Muscle of arm (tissue), 14 donors: ENCODE measurements around the gene ELMO2. TPM values are rescaled to one million over a fixed set of nuclear protein-coding genes. Genes with fewer than 3 reads are reported as not detected.

Experiments
- DNase-seq: peaks from one replicate; pipeline ENCODE4 v3.0.0-alpha.2; 2013
- long read RNA-seq, 11 donors: transcript quantifications; one replicate each; lab custom pipeline, GENCODE V29; 2026
- polyA plus RNA-seq, 12 donors: library from polyadenylated mRNA; unstranded; fragments of 120-200 nt; gene quantifications; one replicate each; pipeline ENCODE4 v1.2.1, GENCODE V29; 2013; ENCODE audit not compliant: insufficient read length in 12 of 12

Gene ELMO2, protein sequence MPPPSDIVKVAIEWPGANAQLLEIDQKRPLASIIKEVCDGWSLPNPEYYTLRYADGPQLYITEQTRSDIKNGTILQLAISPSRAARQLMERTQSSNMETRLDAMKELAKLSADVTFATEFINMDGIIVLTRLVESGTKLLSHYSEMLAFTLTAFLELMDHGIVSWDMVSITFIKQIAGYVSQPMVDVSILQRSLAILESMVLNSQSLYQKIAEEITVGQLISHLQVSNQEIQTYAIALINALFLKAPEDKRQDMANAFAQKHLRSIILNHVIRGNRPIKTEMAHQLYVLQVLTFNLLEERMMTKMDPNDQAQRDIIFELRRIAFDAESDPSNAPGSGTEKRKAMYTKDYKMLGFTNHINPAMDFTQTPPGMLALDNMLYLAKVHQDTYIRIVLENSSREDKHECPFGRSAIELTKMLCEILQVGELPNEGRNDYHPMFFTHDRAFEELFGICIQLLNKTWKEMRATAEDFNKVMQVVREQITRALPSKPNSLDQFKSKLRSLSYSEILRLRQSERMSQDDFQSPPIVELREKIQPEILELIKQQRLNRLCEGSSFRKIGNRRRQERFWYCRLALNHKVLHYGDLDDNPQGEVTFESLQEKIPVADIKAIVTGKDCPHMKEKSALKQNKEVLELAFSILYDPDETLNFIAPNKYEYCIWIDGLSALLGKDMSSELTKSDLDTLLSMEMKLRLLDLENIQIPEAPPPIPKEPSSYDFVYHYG
- polyA plus RNA-seq: 10 to 100 TPM in 11 of 12 donors, not detected in 1; 38.0 to 66.0 (median 43.7) TPM
- long read RNA-seq, donor 1, partial matches to known transcripts: 0 of 4 reads
- long read RNA-seq, donor 1, other reads (novel, unspliced or antisense): 0 of 4 reads
- long read RNA-seq, donor 2, partial matches to known transcripts: 0 of 11 reads
- long read RNA-seq, donor 2, other reads (novel, unspliced or antisense): 7 of 11 reads
- long read RNA-seq, donor 3: 0 reads
- long read RNA-seq, donor 4, partial matches to known transcripts: 0 of 1 reads
- long read RNA-seq, donor 4, other reads (novel, unspliced or antisense): 0 of 1 reads
- long read RNA-seq, donor 5, partial matches to known transcripts: 5 of 5 reads
- long read RNA-seq, donor 5, other reads (novel, unspliced or antisense): 0 of 5 reads
- long read RNA-seq, donor 6: 0 reads
- long read RNA-seq, donor 7, partial matches to known transcripts: 0 of 1 reads
- long read RNA-seq, donor 7, other reads (novel, unspliced or antisense): 0 of 1 reads
- long read RNA-seq, donor 8, partial matches to known transcripts: 5 of 5 reads
- long read RNA-seq, donor 8, other reads (novel, unspliced or antisense): 0 of 5 reads
- long read RNA-seq, donor 9, partial matches to known transcripts: 0 of 1 reads
- long read RNA-seq, donor 9, other reads (novel, unspliced or antisense): 0 of 1 reads
- long read RNA-seq, donor 10: 0 reads
- long read RNA-seq, donor 11, partial matches to known transcripts: 0 of 1 reads
- long read RNA-seq, donor 11, other reads (novel, unspliced or antisense): 0 of 1 reads

DNA sequence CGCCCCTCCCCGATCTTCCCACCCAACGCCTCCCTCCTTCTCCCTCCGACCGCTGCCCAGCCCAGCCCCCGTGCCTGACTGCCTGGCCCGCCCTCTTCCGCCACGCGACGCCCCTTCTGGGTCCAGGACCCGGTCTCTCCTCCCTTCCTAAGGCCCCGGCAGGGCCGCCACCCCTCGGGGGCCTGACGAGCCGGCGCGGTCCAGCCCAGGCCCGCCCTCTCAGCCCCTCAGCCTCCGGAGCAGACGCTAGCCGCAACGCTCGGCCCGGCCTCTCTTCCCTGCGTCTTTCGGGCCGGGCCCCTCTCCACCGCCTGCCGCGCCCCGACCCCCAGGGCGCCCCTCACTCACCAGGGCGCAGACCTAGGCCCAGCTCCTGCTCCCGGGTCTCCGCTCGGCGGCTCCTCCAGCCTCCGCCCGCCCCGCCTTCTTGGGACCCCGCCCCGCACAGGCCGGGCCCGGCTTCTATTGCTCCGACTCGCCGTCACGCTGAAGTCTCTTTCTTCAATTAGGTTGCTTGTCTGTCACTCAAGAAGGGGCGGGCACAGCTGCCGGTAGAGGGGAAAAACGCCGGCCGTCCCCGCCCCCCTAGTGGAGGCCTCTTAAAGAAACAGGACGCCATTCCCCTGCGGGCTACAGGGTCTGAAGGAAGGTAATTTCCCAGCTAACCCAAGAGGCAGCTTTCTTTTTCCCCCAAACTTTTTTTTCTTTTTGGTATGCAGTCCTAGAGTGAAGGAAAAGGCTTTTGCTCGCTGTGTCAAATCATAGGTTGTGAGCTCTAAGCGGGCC lies at the start of gene ELMO2:
Gene ELMO2 (minus strand): TSS at position 416 of the 786 bp plus-strand sequence. CDS start 12,133 bp downstream, outside the sequence.
- peak; percentile 95 for DNase-seq

DNA sequence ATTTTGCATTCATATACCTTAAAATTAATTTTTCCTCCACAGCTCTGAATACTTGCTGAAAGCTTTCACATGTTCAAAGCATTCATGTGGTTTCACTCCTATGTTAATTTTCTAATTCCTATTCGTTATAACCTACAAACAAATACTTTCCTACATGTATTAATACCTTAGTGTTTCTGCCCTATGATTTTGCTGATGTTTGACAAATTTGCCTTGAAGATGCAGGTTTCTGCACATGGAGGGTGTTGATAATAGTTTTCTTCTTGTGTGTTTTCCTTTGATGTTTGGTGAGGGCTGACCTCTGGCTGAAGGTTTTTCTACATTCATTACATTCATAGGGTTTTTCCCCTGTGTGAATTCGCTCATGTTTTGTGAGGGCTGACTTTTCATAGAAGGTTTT lies 49.3 kb upstream of the ELMO2 start:
- no peak for DNase-seq

DNA sequence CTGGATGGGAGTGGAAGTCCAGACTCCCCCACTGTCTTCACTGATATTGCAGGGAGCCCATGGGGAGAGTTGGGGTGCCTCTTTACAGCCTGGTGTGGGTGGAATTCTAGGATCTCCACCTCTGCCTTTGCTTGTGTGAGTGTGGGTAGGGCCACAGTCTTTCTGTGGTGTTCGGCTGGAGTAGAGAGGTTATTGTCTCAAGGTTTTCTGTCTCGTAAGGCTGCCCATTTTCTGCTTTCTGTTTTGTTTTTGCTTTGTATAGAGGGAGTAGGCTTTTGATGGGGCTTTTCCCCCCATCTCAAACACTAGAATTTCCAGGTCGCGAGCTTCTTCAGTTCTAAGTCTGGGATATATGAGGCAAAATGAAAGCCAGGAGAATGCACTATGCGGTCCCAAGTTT lies 40.4 kb upstream of the ELMO2 start:
- no peak for DNase-seq

DNA sequence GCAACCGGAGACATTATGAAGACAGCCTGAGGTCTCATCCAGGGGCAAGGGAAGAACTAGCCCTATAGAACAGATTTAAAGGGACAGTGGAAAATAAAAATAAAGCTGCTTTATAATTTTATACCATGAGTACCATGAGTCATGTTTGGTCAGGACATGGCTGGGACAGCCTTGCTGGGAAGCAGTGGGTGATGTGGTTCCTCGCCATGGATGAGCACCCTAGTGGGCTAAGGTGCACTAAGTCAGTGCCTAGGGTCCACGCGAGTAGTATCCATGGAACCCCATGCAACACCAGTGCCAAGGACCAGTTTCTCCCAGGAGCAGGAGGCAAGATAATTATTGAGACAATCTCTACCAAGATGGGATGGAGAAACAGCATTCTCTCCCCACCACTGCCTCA lies 33.4 kb upstream of the ELMO2 start:
- no peak for DNase-seq

DNA sequence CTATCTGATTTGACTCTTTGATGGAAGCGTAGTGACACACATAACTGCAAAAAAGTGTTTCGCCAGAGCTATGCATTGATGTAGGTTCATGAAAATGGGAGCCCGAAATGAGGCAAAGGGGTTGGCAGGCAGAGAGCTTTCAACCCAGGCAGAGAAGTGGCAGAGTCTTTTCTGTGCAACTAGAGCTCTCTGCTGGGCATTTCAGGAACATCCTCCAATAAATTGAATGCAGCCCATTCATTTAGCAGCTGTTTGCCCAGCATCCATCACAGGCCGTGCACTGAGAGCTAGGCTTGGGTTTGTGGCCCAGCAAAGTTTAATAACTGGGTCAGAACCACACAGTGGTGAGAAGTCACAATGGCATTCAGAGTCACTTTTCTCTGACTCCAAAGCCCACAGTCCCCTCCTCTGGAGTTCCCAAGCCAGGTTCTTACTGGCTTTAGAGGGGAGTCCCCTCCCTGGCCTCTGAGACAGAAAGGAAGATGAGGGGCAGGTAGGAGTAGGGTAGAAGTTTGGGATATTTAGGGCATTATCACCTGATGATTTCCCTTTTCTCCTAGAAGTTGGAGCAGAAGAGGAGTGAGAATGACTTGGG lies 31.8 kb upstream of the ELMO2 start:
- DNase-seq: no peak

DNA sequence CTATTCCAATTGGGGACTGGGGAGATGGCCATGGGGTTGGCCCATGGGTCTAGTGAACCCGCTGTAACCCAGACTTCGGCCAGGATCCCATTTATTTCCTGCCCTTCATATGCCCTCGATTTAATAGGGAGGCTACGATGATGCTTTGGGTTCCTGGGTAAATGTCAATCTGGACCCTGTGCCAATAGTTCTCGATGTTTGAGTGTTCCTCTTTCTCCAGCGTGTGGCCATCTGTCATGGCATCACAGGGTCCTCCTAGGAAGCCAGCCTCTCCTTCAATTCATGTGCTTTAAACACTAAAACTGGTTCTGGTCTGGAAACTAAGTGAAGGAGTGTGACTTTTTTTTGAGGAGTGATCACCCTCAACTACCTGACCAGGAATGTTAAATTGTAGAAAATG lies 28.7 kb upstream of the ELMO2 start:
- no peak for DNase-seq

DNA sequence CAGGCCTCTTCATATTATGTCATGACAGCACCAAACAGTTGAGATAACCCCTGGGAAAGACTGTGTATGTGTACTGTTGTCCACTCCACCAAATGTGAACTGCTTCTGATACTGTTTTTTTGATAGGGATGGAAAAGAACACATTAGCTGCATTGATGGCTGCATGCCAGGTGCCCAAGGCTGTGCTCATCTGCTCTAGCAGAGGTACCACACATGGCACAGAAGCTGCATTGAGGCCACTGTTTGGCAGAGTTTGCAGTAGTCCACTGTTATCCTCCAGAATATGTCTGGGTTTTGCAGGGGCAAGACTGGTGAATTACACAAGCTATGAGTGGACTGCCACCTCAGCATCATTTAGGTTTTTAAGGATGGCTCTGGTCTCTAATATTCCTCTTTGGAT lies 28.2 kb upstream of the ELMO2 start:
- no peak for DNase-seq

DNA sequence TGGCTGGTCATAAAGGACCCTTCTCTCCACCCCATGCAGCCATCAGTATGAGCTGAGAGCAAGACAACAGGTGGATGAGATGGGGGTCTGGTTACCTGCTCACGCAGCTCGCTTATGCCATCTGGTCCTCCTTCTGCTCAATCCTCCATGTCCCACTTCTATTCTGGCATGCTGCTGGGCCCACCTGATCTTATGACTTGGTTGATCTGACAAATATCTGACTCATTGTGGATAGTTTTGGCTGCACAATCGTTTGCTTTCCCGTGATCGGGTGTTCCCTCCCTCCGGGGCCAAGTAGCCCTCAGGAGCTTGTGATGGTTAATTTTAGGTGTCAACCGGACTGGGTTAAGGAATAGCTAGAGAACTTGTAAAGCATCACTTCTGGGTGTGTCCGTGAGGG lies 26.6 kb upstream of the ELMO2 start:
- DNase-seq: no peak

DNA sequence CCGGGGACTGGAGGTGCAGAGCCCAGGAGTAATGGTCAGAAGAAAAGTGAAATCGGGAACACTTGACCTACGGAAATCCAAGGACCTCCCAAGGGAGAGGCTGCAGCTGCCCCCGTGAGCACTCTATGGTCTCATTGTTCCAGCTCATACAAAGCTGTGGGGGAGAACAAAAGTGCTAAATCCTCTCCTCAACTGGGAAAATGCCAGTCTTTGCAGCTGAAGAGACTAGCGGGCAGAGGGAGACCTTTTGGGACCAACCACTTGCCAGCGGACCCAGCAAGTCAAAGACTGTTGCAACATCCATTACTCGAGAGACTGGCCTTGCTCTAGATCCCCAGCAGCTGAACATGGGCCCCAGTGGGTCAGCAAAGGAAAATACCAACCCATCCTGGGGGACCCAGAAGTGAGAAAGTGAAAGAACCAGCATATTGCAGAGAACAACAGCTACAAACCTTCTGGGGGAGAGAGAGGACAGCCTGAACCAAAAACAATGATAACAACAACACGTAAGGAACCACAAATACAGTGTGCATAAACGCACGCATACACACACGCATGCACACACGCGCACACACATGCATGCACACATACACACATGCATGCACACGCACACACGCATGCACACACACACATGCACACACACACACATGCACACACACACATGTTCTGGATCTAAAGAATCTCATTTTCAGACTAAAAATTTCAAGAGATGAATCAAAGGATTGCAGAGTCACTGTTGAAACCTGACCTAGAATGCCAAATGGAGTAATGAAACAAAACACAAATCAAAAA lies 24.7 kb upstream of the ELMO2 start:
- DNase-seq: no peak

DNA sequence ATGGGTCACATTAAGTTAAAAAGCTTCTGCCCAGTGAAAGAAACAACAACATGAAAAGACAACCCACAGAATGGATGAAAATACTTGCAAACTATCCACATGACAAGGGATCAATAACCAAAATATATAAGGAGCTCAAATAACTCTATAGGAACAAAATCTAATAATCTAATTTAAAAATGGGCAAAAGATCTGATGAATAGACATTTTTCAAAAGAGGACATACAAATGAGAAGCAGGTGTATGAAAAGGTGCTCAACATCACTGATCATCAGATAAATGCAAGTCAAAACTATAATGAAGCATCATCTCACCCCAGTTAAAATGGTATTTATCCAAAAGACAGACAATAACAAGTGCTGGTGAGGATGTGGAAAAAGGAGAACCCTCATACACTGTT lies 21.0 kb upstream of the ELMO2 start:
- no peak for DNase-seq

DNA sequence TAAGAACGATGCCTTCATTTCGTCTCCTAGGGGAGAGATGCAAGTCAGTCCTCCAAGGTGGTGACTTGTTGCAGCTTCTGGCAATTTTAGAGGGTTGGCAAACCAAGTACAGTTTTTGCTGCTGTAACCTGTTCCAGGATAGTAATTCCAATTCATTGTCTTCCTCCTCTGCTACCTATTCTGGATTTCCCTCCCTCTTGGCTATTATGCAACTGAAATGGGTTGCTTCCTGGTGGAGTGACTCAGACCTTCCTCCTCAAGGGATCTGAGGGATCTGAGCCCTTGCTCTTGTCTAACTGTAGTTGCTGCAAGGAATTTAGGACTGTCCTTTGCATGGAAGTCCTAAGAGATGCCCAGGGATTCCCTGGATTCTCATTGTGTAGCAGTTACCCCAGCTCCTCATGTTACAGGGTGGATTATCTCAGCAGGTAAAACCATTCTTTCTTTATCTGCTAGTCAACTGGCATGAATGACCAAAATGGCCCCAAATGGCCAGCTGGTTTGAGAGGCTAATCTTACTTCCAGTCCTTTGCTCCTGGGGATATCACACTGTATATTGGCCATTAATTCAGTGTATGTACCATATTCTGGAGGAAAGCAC lies 17.6 kb upstream of the ELMO2 start:
- no peak for DNase-seq

DNA sequence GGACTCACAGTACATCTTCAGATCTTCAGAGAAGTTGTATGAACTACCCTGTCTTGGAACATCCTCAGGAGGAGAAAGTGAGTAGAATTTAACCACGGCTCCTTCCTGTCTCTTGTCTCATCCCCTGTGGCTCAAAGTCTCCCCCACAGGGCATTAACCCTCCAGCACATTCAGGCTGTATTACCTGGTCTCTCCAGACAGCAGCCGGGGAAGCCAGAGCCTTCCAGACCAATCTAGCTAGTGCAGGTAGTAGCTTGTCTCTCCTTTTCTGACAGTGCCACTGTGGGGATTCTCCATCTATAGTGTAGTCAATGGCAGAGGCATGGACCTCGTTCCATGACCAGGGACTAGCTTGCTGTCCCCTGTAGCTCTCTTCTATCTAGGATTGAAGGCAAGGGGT lies 16.9 kb upstream of the ELMO2 start:
- no peak for DNase-seq

DNA sequence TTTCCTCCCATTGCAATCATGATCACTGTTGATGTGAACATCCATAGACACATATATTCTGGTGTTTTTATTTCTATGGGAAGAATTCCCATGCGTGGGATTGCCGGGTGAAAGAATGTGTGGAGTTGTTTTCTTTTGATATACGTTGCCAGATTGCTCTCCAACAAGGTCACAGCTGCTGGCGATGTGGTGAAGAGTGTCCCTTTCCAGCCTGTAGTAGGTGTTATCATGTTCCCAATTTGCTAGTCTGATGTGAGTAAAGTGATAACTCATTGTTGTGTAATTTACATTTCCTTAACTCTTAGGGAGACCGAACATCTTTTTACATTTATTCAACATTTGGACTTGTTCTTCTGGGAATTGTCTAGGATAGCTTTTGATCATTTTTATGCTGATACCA lies 14.5 kb upstream of the ELMO2 start:
- no peak for DNase-seq

DNA sequence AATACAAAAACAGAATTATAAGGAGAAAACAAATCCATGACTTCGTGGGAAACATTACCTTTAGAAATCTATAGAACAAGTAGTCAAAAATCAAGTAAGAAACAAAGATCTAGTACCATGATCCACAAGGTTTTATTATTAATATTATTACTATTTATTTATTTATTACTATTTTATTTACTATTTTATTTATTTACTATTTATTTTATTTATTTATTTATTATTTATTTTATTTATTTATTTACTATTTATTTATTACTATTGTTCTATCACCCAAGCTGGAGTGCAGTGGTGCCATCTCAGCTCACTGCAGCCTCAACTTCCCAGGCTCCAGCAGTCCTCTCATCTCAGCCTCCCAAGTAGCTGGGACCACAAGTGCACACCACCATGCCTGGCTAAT lies 13.5 kb upstream of the ELMO2 start:
- DNase-seq: no peak

DNA sequence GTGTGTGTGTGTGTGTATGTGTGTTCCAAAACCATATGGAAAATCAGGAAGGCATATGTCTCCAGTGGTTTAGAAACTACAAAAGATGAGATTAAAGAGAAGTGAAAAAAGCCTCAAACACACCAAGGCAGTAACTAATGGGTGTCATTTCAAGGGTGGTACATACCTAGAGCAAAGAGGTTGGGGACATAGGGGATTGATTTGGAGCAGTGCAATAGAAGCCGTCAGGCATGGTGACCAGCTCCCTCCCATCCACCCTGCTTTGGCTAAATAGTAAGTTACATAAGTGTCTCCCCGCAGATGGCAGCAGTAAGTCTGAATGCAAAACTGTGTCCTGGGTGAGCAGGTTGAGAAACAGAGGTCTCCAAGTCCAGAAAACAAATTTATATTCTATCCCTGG lies 10.4 kb upstream of the ELMO2 start:
- no peak for DNase-seq

DNA sequence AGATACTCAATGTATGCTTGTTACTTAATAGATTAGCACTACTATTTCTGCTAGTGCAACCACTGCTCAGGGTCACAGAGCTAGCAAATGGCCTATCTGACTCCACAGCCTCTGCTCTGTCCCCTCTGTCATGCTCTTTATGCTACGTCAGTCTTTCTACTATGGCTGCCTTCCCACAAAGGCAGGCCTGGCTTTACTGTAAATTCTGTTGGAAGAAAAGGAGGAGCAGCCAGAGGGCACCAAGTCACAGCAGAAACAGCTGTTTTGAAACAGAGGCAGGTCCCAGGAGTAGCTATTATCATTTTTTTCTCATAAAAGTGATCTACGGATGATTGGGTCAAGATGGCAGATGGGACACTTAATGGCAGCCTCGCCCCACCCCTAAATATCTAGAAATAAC lies 10.0 kb upstream of the ELMO2 start:
- DNase-seq: no peak

DNA sequence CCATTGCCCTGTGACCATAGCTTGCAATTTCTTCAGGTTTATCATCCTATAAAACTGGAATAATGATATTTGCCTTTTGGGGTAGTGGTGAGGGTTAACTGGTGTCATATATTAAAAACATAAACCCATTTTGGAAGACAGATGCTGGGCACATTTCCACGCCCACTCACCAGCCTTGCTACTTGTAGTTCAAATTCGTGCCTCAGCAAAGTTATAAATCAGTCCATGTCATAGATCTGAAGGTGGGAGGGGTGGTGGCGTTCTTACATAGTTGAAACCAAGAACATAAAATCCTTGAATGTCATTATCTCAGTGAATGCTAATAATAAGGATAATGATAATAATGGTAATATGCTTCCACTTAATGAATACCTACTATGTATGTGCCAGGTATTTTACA lies 9.4 kb upstream of the ELMO2 start:
- DNase-seq: no peak

DNA sequence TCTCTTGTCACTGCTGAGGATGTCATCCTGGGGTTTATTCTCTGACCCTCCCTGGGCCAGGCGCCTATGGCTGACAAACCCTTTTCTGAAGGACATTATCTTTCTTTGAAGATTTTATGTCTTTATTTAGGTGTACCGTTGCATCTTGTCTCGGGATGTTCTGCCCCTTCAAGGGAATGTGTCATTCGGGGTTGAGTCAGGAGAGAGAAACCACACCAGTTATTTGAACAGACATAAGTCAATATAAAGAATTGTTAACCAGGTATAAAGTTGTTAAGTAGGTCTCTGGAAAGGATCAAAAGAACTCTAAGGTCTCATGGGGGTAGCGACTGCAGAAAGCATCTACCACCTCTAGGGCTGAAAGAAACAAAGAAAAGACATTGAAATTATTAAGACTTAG lies 8.2 kb upstream of the ELMO2 start:
- DNase-seq: no peak

DNA sequence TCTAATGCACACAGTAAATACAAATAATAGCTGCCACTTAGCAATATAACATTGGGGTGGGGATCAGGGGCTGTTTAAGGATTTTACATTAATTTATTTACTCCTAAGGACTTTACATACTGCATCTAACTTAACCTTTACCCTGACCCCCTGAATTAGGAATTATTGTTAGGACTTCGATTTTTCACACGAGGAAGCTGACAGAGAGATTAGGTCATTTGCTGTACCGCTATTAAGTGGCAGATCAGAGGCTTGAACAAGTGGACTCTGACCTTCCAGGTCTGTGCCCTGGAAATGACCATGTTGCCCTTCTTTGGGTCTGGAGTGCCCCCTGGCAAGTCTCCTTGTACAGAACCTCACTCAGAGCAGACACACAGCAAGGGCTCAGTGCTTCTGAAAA lies 5.2 kb upstream of the ELMO2 start:
- DNase-seq: no peak
